Lower lobe of right lung (tissue), 2 donors: ENCODE data around the gene SALL1. TPM values are rescaled to one million over a fixed set of nuclear protein-coding genes. Genes with fewer than 3 reads are reported as not detected.

Source experiments
- ATAC-seq, 2 donors: fragments of 200-7000 bp; cut with Tn5 transposase; one replicate each; pipeline ENCODE4 v1.9.1; 2020 to 2022; ENCODE audit warnings: mild to moderate bottlenecking in 2 of 2, moderate library complexity in 2 of 2
- DNase-seq: peaks from one replicate; pipeline ENCODE4 v3.0.0-alpha.2; 2020
- H3K27ac ChIP-seq: fragments of 200-600 bp; one replicate; pipeline ENCODE4 v1.8.0; 2022
- H3K27me3 ChIP-seq: fragments of 200-600 bp; one replicate; pipeline ENCODE4 v1.8.0; 2022; ENCODE audit warnings: low read depth
- H3K36me3 ChIP-seq: fragments of 200-600 bp; one replicate; pipeline ENCODE4 v1.8.0; 2022; ENCODE audit warnings: mild to moderate bottlenecking
- H3K4me1 ChIP-seq: fragments of 200-600 bp; one replicate; pipeline ENCODE4 v1.8.0; 2022
- H3K4me3 ChIP-seq: fragments of 200-600 bp; one replicate; pipeline ENCODE4 v1.8.0; 2022; ENCODE audit warnings: mild to moderate bottlenecking
- H3K9me3 ChIP-seq: fragments of 200-600 bp; one replicate; pipeline ENCODE4 v1.8.0; 2022
- intact Hi-C: fragments of 100-400 bp; cut with DNase I; formaldehyde crosslinking; loops from one replicate; pipeline ENCODE4 v1.11.0; 2022
- total RNA-seq: library from RNA; stranded (reverse); fragmentation: NEBNext Ultra II Directional; extraction: Animal tissue kit (Norgen Biotek cat#: 25700); gene quantifications from one replicate; pipeline ENCODE4 v1.2.1, GENCODE V29; 2021
- TF ChIP-seq, protein P1 (sequence below): fragments of 200-600 bp; IDR thresholded peaks from one replicate; pipeline ENCODE4 v1.8.0; 2022; ENCODE audit warnings: antibody characterized with exemption, mild to moderate bottlenecking
- donor health status: DM: no; HTN: yes; CAD: no; lungs with severe emphysema.

Gene SALL1
- total RNA-seq, 1 donor from 2014 or later, result not detected

DNA sequence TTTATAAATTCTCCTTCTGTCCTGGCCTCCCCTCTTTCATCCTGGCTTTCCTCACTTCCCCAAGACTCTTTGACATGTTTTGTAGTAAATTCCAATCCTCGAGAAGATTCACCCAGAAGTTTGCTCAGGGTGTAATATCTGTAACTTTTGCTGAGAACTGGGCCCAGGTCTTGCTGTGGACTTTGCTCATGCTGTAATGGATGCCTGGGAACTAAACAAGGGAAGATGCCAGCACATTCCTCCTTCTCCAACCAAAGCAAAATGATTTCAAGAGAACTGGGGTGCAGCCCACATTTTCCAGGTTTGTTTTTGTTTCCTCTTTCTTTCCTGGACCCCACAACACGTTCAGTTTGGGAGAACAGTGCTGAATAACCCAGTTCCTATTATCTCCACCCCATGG is 6.6 kb upstream of the SALL1 start:
- Histone ChIP-seq H3K9me3 (no peaks in the 10 kb centered on the region), H3K36me3 (no peaks in the 10 kb centered on the region), H3K4me1 (peaks cover 2% of the 10 kb centered on the region), H3K27me3 (peaks cover 81% of the 10 kb centered on the region), H3K27ac (no peak overlapping the region), H3K4me3 (no peak overlapping the region)
- no peak for DNase-seq
- ATAC-seq, result no peak
- TF ChIP-seq, protein P1, sequence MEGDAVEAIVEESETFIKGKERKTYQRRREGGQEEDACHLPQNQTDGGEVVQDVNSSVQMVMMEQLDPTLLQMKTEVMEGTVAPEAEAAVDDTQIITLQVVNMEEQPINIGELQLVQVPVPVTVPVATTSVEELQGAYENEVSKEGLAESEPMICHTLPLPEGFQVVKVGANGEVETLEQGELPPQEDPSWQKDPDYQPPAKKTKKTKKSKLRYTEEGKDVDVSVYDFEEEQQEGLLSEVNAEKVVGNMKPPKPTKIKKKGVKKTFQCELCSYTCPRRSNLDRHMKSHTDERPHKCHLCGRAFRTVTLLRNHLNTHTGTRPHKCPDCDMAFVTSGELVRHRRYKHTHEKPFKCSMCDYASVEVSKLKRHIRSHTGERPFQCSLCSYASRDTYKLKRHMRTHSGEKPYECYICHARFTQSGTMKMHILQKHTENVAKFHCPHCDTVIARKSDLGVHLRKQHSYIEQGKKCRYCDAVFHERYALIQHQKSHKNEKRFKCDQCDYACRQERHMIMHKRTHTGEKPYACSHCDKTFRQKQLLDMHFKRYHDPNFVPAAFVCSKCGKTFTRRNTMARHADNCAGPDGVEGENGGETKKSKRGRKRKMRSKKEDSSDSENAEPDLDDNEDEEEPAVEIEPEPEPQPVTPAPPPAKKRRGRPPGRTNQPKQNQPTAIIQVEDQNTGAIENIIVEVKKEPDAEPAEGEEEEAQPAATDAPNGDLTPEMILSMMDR, result no peak
- intact Hi-C loops, result no loop called here

DNA sequence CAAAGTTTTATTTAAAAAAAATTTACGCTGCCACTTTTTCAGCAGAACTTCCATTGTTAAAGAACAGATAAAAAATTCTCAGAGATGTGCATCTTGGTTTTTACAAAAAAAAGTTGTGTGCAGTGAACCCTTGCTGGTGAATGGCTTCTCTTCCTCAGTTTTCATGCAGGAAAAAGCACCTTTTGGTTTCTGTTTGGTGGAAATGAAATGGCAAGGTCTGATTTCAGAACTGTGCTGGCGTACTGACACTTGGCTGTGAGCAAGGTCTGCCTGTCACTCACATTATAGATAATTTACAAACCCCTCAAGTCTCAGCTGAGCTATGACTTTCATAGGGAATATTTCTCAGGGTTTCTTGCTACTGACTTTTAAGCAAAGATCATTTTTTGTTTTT is 5.7 kb upstream of the SALL1 start:
- peaks cover 10% of the 10 kb centered on the region for H3K4me1 ChIP-seq
- no peak overlapping the region for H3K27ac ChIP-seq
- no peaks in the 10 kb centered on the region for H3K36me3 ChIP-seq
- no peak overlapping the region for H3K4me3 ChIP-seq
- H3K27me3 ChIP-seq, result peaks cover 87% of the 10 kb centered on the region
- ATAC-seq (no peak), DNase-seq (no peak)
- TF ChIP-seq, protein P1, result no peak
- intact Hi-C loops, result no loop called here
- no peaks in the 10 kb centered on the region for H3K9me3 ChIP-seq

DNA sequence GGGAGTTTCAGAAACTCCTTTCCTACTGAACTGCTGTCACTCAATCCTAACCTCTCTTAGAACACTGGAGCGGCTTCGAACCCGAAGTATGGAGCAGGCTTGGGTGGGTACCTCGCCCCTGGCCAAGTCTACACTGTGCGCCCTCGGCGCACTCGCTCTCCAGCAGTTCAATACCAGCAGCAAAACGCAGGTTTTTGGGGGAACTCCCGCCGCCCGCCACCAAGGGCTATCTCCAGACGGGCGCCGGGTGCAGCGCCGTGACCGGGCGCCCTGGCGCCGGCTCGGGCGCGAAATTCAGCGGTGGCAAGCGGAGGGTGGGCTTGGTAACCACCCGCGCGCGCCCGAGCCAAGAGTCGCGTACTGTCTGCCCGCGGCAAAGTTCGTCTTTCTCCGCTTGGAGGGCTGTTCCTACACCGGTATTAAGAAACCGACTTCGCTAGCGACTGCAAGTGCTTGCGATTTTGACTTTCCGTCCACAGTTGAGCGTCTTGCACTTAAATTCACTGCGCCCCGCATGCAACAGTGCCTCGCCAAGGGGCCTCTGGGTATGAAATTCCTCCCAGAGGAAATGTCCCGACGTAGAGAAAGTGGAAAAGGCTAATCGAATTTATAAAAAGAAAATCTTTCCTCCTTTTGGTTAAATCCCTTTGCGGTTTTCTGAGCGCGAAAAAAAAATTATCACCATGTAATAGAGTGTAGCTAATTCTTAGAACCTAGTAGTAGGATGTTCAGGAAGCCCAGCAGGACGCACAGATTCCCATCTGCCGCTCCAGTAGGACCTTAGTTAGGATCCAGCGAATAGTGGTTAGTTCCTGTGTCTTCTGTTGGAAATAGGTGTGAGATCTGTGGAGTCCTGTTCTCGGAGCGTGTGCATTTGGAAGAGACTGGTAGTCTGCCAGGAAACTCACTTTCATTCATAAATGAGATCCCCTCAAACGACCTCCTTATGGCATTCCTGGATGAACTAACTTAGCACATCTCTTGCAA is 5.0 kb upstream of the SALL1 start:
- no peaks in the 10 kb centered on the region for H3K36me3 ChIP-seq
- TF ChIP-seq, protein P1, result no peak
- intact Hi-C loops, result no loop called here
- H3K9me3 ChIP-seq, result no peaks in the 10 kb centered on the region
- H3K27ac ChIP-seq, result no peak overlapping the region
- peaks cover 92% of the 10 kb centered on the region for H3K27me3 ChIP-seq
- DNase-seq (no peak), ATAC-seq (peak in 1 of 2 donors; percentile 12)
- H3K4me3 ChIP-seq, result no peak overlapping the region
- peaks cover 10% of the 10 kb centered on the region for H3K4me1 ChIP-seq

DNA sequence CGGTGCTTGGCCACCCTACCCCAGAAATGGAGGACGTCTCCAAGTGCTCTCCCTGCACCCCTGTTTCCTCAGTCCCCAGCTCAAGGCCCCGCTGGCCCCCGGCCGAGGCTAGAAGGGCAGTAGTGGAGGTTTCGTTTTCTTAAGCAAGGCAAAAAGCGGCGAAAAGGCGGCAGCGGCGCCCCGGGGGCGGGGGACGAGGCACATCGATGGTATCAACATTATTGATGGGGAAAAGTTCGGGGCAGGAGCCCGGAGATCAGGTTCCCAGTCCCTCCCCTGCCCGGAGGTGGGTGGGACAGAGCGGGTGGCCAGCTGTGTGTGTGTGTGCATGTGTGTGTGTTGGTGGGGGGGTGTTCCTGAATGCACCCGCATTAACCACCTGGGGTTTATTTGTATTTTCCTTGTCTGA is 4.1 kb upstream of the SALL1 start:
- TF ChIP-seq, protein P1, result no peak
- no peak for DNase-seq
- H3K9me3 ChIP-seq, result no peaks in the 10 kb centered on the region
- no peak for ATAC-seq
- H3K4me1 ChIP-seq, result peaks cover 18% of the 10 kb centered on the region
- H3K27ac ChIP-seq, result no peak overlapping the region
- intact Hi-C loops, result no loop called here
- H3K27me3 ChIP-seq, result peaks cover 93% of the 10 kb centered on the region
- peak overlapping the region; percentile 33 for H3K4me3 ChIP-seq
- no peaks in the 10 kb centered on the region for H3K36me3 ChIP-seq

DNA sequence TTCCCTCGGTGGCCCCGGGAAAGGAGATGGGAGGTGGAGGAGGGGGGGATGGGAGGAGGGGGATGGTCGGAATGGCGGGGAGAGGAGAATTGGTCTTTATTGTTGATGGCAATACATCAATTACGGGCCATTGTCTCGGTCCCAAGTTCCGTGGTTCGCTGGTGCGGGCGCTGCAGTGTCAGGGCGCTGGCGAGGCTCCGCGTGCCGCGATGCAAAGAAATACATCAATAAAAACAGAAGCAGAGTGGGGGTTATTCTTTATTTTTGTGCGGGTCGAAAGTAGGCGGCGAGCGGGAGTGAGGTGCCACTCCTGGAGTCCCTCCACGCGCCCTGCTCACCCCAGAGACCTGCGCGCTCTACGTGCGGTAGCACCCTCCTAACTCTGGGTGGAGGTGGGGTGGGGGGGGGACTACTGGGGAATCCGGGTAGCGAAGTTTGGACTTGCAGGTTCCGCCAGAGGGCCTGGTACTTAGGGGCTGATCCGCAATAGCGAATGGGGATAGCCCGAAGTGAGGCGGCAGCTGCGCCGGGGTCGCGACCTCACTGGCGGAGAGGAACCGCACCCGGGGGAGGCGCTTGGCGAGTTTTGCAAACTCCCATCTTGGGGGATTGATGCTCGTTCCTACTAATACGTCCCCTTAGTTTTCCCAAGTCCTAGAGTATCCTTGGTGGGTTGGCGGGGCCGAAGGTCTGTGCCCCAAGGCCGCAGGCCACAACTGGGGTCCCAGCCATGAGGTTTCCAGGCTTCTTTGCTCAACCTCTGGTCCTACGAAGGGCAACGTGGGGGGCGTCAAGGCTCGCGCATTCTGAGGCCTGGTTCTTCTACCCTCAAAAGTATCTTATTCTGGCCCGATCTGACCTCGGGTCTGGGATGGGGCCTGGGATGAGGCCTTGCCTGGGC is 3.5 kb upstream of the SALL1 start:
- intact Hi-C loops, result no loop called here
- Histone ChIP-seq H3K9me3 (no peaks in the 10 kb centered on the region), H3K36me3 (no peaks in the 10 kb centered on the region), H3K4me3 (peak overlapping the region; percentile 33), H3K4me1 (peaks cover 18% of the 10 kb centered on the region), H3K27me3 (peaks cover 95% of the 10 kb centered on the region), H3K27ac (no peak overlapping the region)
- ATAC-seq, result no peak
- DNase-seq, result no peak
- TF ChIP-seq, protein P1, result no peak
